Ovary (tissue), 3 donors: Measurements from ENCODE around the gene TM4SF18.

Experiments used
- CTCF ChIP-seq, 3 donors: fragments of 450-650 bp in 2 of 3; fragments of 200-600 bp in 1 of 3; IDR thresholded peaks; one replicate each; pipeline versions ENCODE4 v1.5.1 to v1.8.0; 2016 to 2022; ENCODE audit warnings: antibody characterized with exemption in 3 of 3, mild to moderate bottlenecking in 1 of 3
- POLR2A ChIP-seq: fragments of 450-650 bp; IDR thresholded peaks from one replicate; pipeline ENCODE4 v1.6.1; 2017; ENCODE audit warnings: antibody characterized with exemption, mild to moderate bottlenecking, moderate library complexity
- donor health status: DM: no; HTN: no; CAD: no.

- TF ChIP-seq POLR2A (no peak), CTCF (IDR thresholded peaks at IDR 0.05) (no peak)
Measured at GRCh38 chr3:149284034-149284433, 49.4 kb downstream of the TM4SF18 start.
